CD4-positive, alpha-beta T cell treated with Interleukin-6 at 100 ng/mL for 8 hours (primary cell): Measurements from ENCODE around the gene MPG.

ENCODE experiments used
- DNase-seq: peaks from one replicate; pipeline ENCODE4 v3.0.0-alpha.2; 2020; ENCODE audit warnings: mixed read lengths, low spot score

The MPG gene

GRCh38 chr16:50769-51591 is 27.0 kb upstream of the MPG start:
- DNase-seq, result no peak

- peak; percentile 98 for DNase-seq
Measured at GRCh38 chr16:53346-54236, 24.4 kb upstream of the MPG start, which contains the start of the genes POLR3K and SNRNP25. Gene POLR3K, minus strand, starts transcription at chr16:53608. Its CDS starts 22 bp downstream, at chr16:53586. Gene SNRNP25, plus strand, starts transcription at chr16:53828. Its CDS starts 189 bp downstream, at chr16:54017.

- no peak for DNase-seq
Measured at GRCh38 chr16:54237-54581, 23.8 kb upstream of the MPG start.

- no peak for DNase-seq
Measured at GRCh38 chr16:55571-56136, 22.4 kb upstream of the MPG start.

- DNase-seq, result no peak
Measured at GRCh38 chr16:56231-56927, 21.6 kb upstream of the MPG start.

- no peak for DNase-seq
Measured at GRCh38 chr16:57711-58110, 20.3 kb upstream of the MPG start.

GRCh38 chr16:58491-59439 is 19.3 kb upstream of the MPG start:
- no peak for DNase-seq

- no peak for DNase-seq
Measured at GRCh38 chr16:59440-60059, 18.5 kb upstream of the MPG start.

- no peak for DNase-seq
Measured at GRCh38 chr16:60166-60565, 17.9 kb upstream of the MPG start.

GRCh38 chr16:60929-61878 is 16.8 kb upstream of the MPG start:
- DNase-seq, result no peak

GRCh38 chr16:61879-62281 is 16.1 kb upstream of the MPG start:
- no peak for DNase-seq

GRCh38 chr16:62283-62967 is 15.6 kb upstream of the MPG start:
- no peak for DNase-seq

- no peak for DNase-seq
Measured at GRCh38 chr16:62968-63391, 15.0 kb upstream of the MPG start.

GRCh38 chr16:63466-63865 is 14.6 kb upstream of the MPG start:
- no peak for DNase-seq

- DNase-seq, result no peak
Measured at GRCh38 chr16:63998-64913, 13.8 kb upstream of the MPG start.

GRCh38 chr16:64914-65255 is 13.1 kb upstream of the MPG start:
- no peak for DNase-seq

- peak; percentile 80 for DNase-seq
Measured at GRCh38 chr16:65745-66144, 12.3 kb upstream of the MPG start.
